Measurements from ENCODE around the gene SLC22A4. TPM values are rescaled to one million over a fixed set of nuclear protein-coding genes. Genes with fewer than 3 reads are reported as not detected.

The SLC22A4 gene
- total RNA-seq, 1 donor from 2014 or later, result 1.7 TPM

DNA sequence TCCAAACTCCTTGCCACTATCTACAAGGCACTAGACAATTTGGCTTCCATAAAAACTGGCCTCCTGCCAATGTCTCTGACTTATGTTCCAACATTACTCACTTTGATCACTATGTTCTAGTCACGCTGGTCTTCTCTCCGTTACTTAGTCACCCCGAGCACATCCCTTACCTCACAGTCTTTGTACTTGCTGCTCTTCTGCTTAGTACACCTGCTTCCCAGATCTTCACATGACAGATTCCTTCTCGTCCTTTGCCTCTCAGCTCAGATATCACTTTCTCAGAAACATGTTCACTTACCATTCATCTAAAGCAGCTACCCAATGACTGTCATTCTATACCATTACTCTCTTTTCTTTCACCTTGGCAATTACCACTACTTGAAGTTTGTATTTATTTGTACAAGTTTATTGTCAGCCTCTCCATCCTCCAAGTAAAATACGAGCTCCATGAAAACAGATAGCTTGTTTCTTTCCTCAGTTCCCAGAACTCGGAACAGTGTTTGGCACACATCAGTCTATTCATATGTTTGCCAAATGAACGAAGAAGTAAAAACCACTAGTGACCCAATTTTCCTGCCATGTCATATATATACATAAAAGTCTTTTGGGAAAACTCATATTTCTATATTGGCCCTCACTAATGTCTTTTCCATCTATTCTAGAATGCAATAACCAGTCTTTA is 69.4 kb downstream of the SLC22A4 start:
- intact Hi-C loops (cut with micrococcal nuclease), result no loop called here
- no peaks in the 10 kb centered on the region for H3K36me3 Mint-ChIP-seq (ENCODE audit: low read depth)
- H3K4me1 Mint-ChIP-seq (ENCODE audit: low read depth), result no peaks in the 10 kb centered on the region
- no peak overlapping the region for H3K4me3 Mint-ChIP-seq (ENCODE audit: low read depth)
- H3K9me3 Mint-ChIP-seq, result no peaks in the 10 kb centered on the region
- peaks cover 5% of the 10 kb centered on the region for H3K27me3 Mint-ChIP-seq (ENCODE audit: low read depth)
- no peak for DNase-seq (ENCODE audit: low spot score)
- no peak overlapping the region for H3K27ac Mint-ChIP-seq

DNA sequence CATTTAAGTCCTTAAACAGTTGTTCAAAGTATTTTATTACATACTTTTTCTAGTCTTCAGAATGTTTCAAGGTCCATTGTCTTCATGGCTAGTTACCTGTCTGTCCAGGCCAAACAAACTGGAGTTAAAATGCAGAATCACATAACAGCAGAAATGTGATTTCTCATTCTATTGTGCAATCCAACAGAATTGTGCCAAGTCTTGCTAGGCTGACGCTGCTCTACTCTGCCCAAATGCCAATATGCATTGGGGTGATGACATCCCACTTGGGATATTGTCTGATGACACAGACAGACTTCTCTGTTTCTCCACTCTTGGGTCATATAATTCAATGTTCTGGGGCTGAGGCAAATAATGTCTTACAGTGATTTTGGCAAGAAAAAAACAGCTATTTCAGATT is 70.1 kb downstream of the SLC22A4 start:
- no peaks in the 10 kb centered on the region for H3K9me3 Mint-ChIP-seq
- H3K4me3 Mint-ChIP-seq (ENCODE audit: low read depth), result no peak overlapping the region
- H3K27me3 Mint-ChIP-seq (ENCODE audit: low read depth), result peaks cover 5% of the 10 kb centered on the region
- intact Hi-C loops (cut with micrococcal nuclease), result no loop called here
- peaks cover 4% of the 10 kb centered on the region for H3K4me1 Mint-ChIP-seq (ENCODE audit: low read depth)
- no peaks in the 10 kb centered on the region for H3K36me3 Mint-ChIP-seq (ENCODE audit: low read depth)
- DNase-seq (ENCODE audit: low spot score), result no peak
- H3K27ac Mint-ChIP-seq, result no peak overlapping the region

DNA sequence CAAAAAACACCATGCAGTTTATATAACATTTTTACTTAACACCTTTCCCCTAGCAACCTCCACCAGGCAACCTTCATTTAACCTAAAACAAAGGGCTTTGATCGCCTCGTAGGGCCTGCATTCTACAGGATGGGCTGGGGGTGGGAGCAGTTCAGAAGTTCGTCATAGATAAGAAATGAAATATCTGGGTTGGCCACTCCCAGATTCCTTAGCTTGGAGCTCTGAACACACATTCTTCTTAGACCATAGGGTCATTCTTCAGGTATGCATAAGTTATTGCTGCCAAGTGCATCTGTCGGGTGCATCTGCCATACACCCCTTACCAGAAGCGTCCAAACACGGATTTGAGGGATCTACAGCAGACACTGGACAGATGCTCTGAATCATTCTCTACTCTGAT is 71.0 kb downstream of the SLC22A4 start:
- Mint-ChIP-seq H3K9me3 (no peaks in the 10 kb centered on the region), H3K27me3 (ENCODE audit: low read depth) (peaks cover 5% of the 10 kb centered on the region), H3K4me3 (ENCODE audit: low read depth) (no peak overlapping the region), H3K27ac (no peak overlapping the region), H3K36me3 (ENCODE audit: low read depth) (no peaks in the 10 kb centered on the region), H3K4me1 (ENCODE audit: low read depth) (peaks cover 4% of the 10 kb centered on the region)
- no peak for DNase-seq (ENCODE audit: low spot score)
- intact Hi-C loops (cut with micrococcal nuclease), result loop anchor here (5.0 kb wide), 1 partner anchor 73 kb away; the partner anchor contains the start of gene SLC22A4

DNA sequence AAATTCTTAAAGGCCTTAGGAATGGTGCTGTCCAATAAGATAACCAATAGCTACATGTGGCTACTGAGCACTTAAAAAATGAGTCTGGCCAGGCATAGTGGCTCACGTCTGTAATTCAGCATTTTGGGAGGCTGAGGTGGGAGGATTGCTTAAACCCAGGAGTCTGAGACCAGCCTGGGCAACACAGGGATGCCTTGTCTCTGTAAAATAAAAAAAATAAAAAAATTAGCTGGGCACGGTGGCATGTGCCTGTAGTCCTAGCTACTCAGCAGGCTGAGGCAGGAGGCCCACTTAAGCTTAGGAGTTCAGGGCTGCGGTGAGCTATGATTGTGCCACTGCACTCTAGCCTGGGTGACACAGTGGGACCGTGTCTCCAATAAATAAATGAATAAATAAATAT is 74.0 kb downstream of the SLC22A4 start:
- intact Hi-C loops (cut with micrococcal nuclease), result loop anchor here (5.0 kb wide), 1 partner anchor 76 kb away; the partner anchor contains the start of gene SLC22A4
- Mint-ChIP-seq H3K4me3 (ENCODE audit: low read depth) (no peak overlapping the region), H3K27me3 (ENCODE audit: low read depth) (no peaks in the 10 kb centered on the region), H3K4me1 (ENCODE audit: low read depth) (peaks cover 20% of the 10 kb centered on the region), H3K9me3 (no peaks in the 10 kb centered on the region), H3K36me3 (ENCODE audit: low read depth) (no peaks in the 10 kb centered on the region), H3K27ac (no peak overlapping the region)
- no peak for DNase-seq (ENCODE audit: low spot score)

DNA sequence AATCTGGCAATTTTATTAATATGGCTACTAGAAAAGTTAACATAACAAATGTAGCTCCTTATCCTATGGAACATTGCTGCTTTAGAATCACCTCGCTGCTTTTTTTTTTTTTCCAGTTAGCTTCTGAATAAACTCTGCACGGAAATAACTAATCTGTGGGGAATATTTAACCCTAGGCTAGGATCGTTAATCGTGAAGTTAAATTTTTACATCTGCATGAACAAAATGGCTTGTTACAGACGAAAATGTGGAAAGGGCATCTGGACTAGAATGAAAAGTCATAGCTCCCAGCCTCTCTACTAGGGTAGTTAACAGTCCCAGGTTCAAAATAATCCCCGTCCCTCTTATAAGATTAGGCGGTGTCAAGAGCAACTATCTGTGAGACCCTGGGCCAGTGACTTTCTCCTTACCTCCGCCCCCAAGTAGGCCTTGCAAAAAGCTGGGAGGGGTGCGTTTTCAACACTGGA is 74.8 kb downstream of the SLC22A4 start:
- intact Hi-C loops (cut with micrococcal nuclease), result loop anchor here (5.0 kb wide), 1 partner anchor 77 kb away; the partner anchor contains the start of gene SLC22A4

DNA sequence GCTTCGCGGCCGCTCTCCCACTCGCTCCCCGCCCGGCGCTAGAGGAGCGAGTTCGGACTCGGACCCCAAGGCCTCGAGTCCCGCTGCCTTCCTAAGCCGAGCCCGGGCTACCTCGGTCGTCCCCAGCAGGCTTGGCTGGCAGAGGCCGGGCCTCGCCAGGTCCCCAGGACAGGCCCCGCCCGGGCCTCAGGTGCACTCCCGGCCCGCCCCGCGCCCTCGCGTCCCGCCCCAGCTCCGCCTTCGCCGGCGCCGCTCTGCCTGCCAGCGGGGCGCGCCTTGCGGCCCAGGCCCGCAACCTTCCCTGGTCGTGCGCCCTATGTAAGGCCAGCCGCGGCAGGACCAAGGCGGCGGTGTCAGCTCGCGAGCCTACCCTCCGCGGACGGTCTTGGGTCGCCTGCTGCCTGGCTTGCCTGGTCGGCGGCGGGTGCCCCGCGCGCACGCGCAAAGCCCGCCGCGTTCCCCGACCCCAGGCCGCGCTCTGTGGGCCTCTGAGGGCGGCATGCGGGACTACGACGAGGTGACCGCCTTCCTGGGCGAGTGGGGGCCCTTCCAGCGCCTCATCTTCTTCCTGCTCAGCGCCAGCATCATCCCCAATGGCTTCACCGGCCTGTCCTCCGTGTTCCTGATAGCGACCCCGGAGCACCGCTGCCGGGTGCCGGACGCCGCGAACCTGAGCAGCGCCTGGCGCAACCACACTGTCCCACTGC is 75.4 kb downstream of the SLC22A4 start, which contains the start of gene SLC22A5:
SLC22A5 (plus strand) TSS at position 237 of the 707 bp plus-strand sequence; CDS start at position 500, 263 bp downstream.
- intact Hi-C loops (cut with micrococcal nuclease), result loop anchor here (5.0 kb wide), 1 partner anchor 77 kb away; the partner anchor contains the start of gene SLC22A4
- no peaks in the 10 kb centered on the region for H3K9me3 Mint-ChIP-seq
- no peaks in the 10 kb centered on the region for H3K27me3 Mint-ChIP-seq (ENCODE audit: low read depth)
- peaks cover 20% of the 10 kb centered on the region for H3K4me1 Mint-ChIP-seq (ENCODE audit: low read depth)
- H3K4me3 Mint-ChIP-seq (ENCODE audit: low read depth), result peak within 1 kb of the TSS; percentile 78
- DNase-seq (ENCODE audit: low spot score), result peak; percentile 63
- H3K27ac Mint-ChIP-seq, result peak within 1 kb of the TSS; percentile 67
- no peaks in the 10 kb centered on the region for H3K36me3 Mint-ChIP-seq (ENCODE audit: low read depth)

More for the DNA sequence above, 74.8 kb downstream of the SLC22A4 start:
- Mint-ChIP-seq H3K4me3 (ENCODE audit: low read depth) (peak overlapping the region; percentile 78), H3K27me3 (ENCODE audit: low read depth) (no peaks in the 10 kb centered on the region), H3K9me3 (no peaks in the 10 kb centered on the region), H3K36me3 (ENCODE audit: low read depth) (no peaks in the 10 kb centered on the region), H3K4me1 (ENCODE audit: low read depth) (peaks cover 20% of the 10 kb centered on the region), H3K27ac (no peak overlapping the region)
- DNase-seq (ENCODE audit: low spot score), result no peak

DNA sequence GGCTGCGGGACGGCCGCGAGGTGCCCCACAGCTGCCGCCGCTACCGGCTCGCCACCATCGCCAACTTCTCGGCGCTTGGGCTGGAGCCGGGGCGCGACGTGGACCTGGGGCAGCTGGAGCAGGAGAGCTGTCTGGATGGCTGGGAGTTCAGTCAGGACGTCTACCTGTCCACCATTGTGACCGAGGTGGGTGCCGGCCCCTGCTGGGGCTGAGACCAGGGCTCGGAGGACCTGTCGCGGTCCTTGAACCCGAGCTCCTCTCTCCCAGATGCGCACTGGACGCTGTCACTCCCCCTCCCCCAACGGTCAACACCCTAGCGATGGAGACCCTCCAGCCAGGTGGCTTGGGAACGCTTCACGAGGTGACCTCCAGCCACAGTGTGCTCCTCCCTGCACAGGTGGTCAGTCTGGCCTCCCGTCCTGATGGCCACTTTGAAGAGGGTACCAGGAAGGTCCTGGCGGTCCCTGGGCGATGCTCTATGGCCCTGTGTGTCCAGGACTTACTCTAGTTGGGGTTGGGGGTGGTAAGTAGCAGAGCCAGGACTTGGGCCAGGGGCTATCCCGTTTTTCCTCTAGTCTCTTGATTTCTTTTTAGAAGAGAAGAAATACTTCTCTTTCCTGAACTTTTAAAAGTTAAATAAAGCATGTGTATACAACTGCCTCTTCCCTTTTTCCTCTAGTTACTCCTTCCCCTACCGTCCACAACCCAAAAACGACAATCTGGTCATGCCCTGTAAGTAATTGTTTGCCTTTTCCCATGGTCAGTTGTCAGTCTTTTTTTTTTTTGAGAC is 76.2 kb downstream of the SLC22A4 start:
- Mint-ChIP-seq H3K27ac (peak overlapping the region; percentile 67), H3K4me1 (ENCODE audit: low read depth) (peaks cover 20% of the 10 kb centered on the region), H3K9me3 (no peaks in the 10 kb centered on the region), H3K36me3 (ENCODE audit: low read depth) (no peaks in the 10 kb centered on the region), H3K27me3 (ENCODE audit: low read depth) (no peaks in the 10 kb centered on the region), H3K4me3 (ENCODE audit: low read depth) (peak overlapping the region; percentile 78)
- intact Hi-C loops (cut with micrococcal nuclease), result no loop called here
- DNase-seq (ENCODE audit: low spot score), result no peak

DNA sequence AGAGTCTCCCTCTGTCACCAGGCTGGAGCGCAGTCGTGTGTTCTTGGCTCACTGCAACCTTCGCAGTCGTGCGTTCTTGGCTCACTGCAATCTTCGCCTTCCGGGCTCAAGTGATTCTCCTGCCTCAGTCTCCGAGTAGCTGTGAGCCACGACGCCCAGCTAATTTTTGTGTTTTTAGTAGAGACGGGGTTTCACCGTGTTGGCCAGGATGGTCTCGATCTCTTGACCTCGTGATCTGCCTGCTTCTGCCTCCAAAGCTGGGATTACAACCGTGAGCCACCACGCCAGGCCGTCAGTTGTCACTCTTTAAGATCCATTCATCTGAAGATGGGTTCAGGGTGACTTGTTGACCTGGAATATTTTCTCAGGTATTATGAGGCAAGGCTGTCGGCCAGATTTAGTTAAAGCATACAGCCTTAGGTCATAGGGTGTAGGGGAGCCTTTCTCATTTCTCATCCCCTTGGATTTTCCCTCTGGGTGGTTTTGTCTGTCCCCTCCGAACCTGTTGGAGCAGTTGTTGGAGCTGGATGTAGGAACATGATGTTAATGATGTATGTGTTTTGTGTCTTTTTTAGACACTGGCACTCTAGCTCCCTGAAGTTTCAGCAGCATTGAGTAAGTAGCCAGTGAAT is 76.9 kb downstream of the SLC22A4 start:
- peak overlapping the region; percentile 78 for H3K4me3 Mint-ChIP-seq (ENCODE audit: low read depth)
- intact Hi-C loops (cut with micrococcal nuclease), result no loop called here
- no peaks in the 10 kb centered on the region for H3K9me3 Mint-ChIP-seq
- no peaks in the 10 kb centered on the region for H3K27me3 Mint-ChIP-seq (ENCODE audit: low read depth)
- no peak for DNase-seq (ENCODE audit: low spot score)
- no peaks in the 10 kb centered on the region for H3K36me3 Mint-ChIP-seq (ENCODE audit: low read depth)
- peaks cover 20% of the 10 kb centered on the region for H3K4me1 Mint-ChIP-seq (ENCODE audit: low read depth)
- H3K27ac Mint-ChIP-seq, result peak overlapping the region; percentile 50

DNA sequence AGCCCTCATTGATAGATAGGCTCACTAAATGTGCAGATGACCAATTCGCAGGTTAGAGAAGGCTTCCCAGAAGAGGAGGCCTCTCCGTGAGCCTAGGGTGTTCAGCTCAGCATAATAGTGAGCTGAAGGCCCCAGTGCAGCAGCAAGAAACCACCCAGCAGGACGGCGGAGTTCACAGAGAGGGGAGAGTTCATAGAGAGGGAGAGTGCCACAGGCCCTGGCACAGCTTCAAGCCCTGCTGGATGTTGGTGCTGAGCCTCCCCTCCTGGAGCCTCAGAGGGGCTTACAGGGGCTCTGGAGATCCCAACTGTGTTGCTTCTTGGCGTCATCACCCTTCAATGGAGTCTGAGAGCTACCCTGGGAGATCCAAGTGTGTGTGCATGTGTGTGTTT is 77.4 kb downstream of the SLC22A4 start:
- Mint-ChIP-seq H3K27ac (no peak overlapping the region), H3K4me1 (ENCODE audit: low read depth) (peaks cover 20% of the 10 kb centered on the region), H3K27me3 (ENCODE audit: low read depth) (no peaks in the 10 kb centered on the region), H3K4me3 (ENCODE audit: low read depth) (peak overlapping the region; percentile 78), H3K36me3 (ENCODE audit: low read depth) (no peaks in the 10 kb centered on the region), H3K9me3 (no peaks in the 10 kb centered on the region)
- intact Hi-C loops (cut with micrococcal nuclease), result no loop called here
- DNase-seq (ENCODE audit: low spot score), result no peak

DNA sequence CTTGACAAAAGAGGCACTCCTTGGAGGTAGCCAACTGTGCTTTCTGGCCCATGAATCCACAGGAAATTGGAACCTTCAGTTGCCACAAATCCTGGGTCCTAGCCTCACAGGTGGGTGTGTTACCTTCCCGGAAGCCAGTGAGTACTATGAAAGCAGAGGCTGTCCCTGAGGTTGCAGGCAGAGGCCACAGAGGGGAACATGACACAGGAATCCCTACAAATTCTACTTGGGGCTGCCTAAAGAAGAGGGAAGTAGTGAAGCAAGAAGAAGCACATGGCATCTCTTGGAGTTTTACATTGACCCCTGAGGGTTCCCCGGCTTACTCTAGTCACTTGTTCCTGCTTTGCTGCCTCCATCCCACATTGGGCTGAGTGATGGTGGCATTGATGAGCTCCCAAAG is 77.9 kb downstream of the SLC22A4 start:
- H3K9me3 Mint-ChIP-seq, result no peaks in the 10 kb centered on the region
- intact Hi-C loops (cut with micrococcal nuclease), result no loop called here
- peaks cover 20% of the 10 kb centered on the region for H3K4me1 Mint-ChIP-seq (ENCODE audit: low read depth)
- no peak overlapping the region for H3K27ac Mint-ChIP-seq
- H3K4me3 Mint-ChIP-seq (ENCODE audit: low read depth), result no peak overlapping the region
- no peak for DNase-seq (ENCODE audit: low spot score)
- no peaks in the 10 kb centered on the region for H3K27me3 Mint-ChIP-seq (ENCODE audit: low read depth)
- no peaks in the 10 kb centered on the region for H3K36me3 Mint-ChIP-seq (ENCODE audit: low read depth)

DNA sequence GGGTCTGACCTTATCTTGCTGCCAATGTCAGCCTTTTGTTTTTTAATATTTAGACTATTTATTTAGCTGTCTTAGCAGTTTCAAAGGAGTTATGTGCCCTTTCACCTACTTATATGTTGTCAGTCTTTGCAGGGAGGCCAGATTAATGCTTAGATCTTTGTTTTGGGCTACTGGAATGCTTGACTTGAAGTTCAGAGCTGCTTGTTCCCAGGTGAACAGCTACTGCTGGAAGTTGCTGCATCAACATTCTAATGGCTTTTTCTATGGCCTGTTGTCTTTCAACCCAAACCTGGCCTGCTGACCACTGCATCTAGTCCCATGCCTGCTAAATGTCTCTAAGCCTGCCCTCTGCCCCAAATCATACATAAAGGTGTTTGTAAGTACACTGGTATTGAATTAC is 78.3 kb downstream of the SLC22A4 start:
- H3K4me3 Mint-ChIP-seq (ENCODE audit: low read depth), result no peak overlapping the region
- no peak for DNase-seq (ENCODE audit: low spot score)
- no peaks in the 10 kb centered on the region for H3K9me3 Mint-ChIP-seq
- H3K4me1 Mint-ChIP-seq (ENCODE audit: low read depth), result peaks cover 20% of the 10 kb centered on the region
- H3K36me3 Mint-ChIP-seq (ENCODE audit: low read depth), result no peaks in the 10 kb centered on the region
- H3K27me3 Mint-ChIP-seq (ENCODE audit: low read depth), result no peaks in the 10 kb centered on the region
- intact Hi-C loops (cut with micrococcal nuclease), result no loop called here
- no peak overlapping the region for H3K27ac Mint-ChIP-seq

DNA sequence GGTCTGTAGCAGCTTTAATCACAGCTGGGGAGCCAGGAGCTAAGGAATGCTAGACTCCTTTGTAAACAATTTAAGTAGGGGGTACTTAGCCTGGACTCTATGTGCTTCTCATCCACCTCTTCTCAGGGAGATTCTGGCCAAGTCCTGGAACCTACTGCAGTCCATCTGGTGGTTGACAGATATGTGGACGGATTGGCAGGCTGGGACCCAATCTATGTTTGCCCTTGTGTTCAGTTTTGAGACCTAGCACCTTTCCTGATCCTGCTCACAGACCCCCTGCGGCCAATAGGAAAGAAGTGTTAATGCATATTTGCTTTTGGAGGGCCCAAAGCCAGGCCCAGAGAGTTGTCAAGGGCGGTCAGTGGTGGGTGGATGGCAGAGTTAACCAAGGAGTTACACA is 81.8 kb downstream of the SLC22A4 start:
- peaks cover 10% of the 10 kb centered on the region for H3K4me1 Mint-ChIP-seq (ENCODE audit: low read depth)
- no peak for DNase-seq (ENCODE audit: low spot score)
- intact Hi-C loops (cut with micrococcal nuclease), result no loop called here
- no peaks in the 10 kb centered on the region for H3K27me3 Mint-ChIP-seq (ENCODE audit: low read depth)
- H3K9me3 Mint-ChIP-seq, result no peaks in the 10 kb centered on the region
- no peak overlapping the region for H3K4me3 Mint-ChIP-seq (ENCODE audit: low read depth)
- no peaks in the 10 kb centered on the region for H3K36me3 Mint-ChIP-seq (ENCODE audit: low read depth)
- H3K27ac Mint-ChIP-seq, result no peak overlapping the region
